Cardiac muscle cell (in vitro differentiated cells and primary cell): ENCODE data around the gene GABBR2. TPM values are rescaled to one million over a fixed set of nuclear protein-coding genes. Genes with fewer than 3 reads are reported as not detected.

Experiments used
- polyA plus RNA-seq: library from polyadenylated mRNA; unstranded; fragments of >200 nt; fragmentation: Nextera tagmentation; extraction: Ambion mirVana; gene quantifications from 2 replicates; pipeline ENCODE4 v1.2.1, GENCODE V29; 2016
- total RNA-seq: library from RNA; depleted of rRNA; stranded (reverse); fragments of >200 nt; gene quantifications from 2 replicates; pipeline ENCODE4 v1.2.3, GENCODE V29; 2016

Gene GABBR2
- total and polyA plus RNA-seq, 2 experiments from 2014 or later, result 0.06 TPM; not detected in 1

Other genes with a start within 250 kb of the GABBR2 start
- gene ANKS6, start 87.6 kb upstream of the GABBR2 start, total RNA-seq, result 25.8 and 40.3 TPM in 2 replicates
- gene ANKS6, start 87.6 kb upstream of the GABBR2 start, polyA plus RNA-seq, result 25.5 and 33.5 TPM in 2 replicates
- 5.8 and 19.7 TPM in 2 replicates for gene GALNT12, start 98.7 kb upstream of the GABBR2 start, total RNA-seq
- 4.2 and 12.5 TPM in 2 replicates for gene GALNT12, start 98.7 kb upstream of the GABBR2 start, polyA plus RNA-seq
- 0.39 and 0.74 TPM in 2 replicates for gene COL15A1, start 235.0 kb upstream of the GABBR2 start, total RNA-seq
- gene COL15A1, start 235.0 kb upstream of the GABBR2 start, polyA plus RNA-seq, result 0.99 and 1.3 TPM in 2 replicates